AG10803 (cell line): ENCODE data around the gene CCDC141.

Source experiments
- DNase-seq: peaks from one replicate; pipeline ENCODE4 v3.0.0; 2010; ENCODE audit warnings: low read depth
- H3K4me3 ChIP-seq: 2 replicates; pipeline ENCODE4 v1.5.1; 2011; ENCODE audit warnings: mild to moderate bottlenecking, low read length, control low read depth
- CTCF ChIP-seq: conservative IDR thresholded peaks from 2 replicates; pipeline ENCODE4 v1.5.1; 2011; ENCODE audit warnings: mild to moderate bottlenecking, low read length, control low read depth, inconsistent platforms

Gene CCDC141

GRCh38 chr2:178806543-178806942, 243.4 kb downstream of the CCDC141 start:
- DNase-seq = no peak
- TF ChIP-seq CTCF = no peak
- H3K4me3 ChIP-seq = no peak overlapping the region

- DNase-seq = no peak
- H3K4me3 ChIP-seq = no peak overlapping the region
- TF ChIP-seq CTCF = no peak
Measured at GRCh38 chr2:178805457-178805856, 244.5 kb downstream of the CCDC141 start.

GRCh38 chr2:178804791-178805190, 245.1 kb downstream of the CCDC141 start:
- H3K4me3 ChIP-seq = no peak overlapping the region
- DNase-seq = peak; percentile 5
- TF ChIP-seq CTCF = peak; percentile 53

- no peak overlapping the region for H3K4me3 ChIP-seq
- no peak for DNase-seq
- no peak for TF ChIP-seq CTCF
Measured at GRCh38 chr2:178800510-178800909, 249.4 kb downstream of the CCDC141 start.

GRCh38 chr2:178799305-178799704, 250.6 kb downstream of the CCDC141 start:
- no peak for DNase-seq
- TF ChIP-seq CTCF = no peak

GRCh38 chr2:178796079-178796677, 253.8 kb downstream of the CCDC141 start:
- peak; percentile 64 for TF ChIP-seq CTCF
- peak; percentile 56 for DNase-seq
- no peak overlapping the region for H3K4me3 ChIP-seq

More at GRCh38 chr2:178799305-178799704, 250.6 kb downstream of the CCDC141 start:
- H3K4me3 ChIP-seq = no peak overlapping the region

GRCh38 chr2:178787934-178788333, 262.0 kb downstream of the CCDC141 start:
- DNase-seq = no peak
- no peak overlapping the region for H3K4me3 ChIP-seq
- TF ChIP-seq CTCF = no peak
